C4-2B (cell line): ENCODE data around the gene TSPAN18.

ENCODE experiments used
- ZFX ChIP-seq: fragments of 450-650 bp; IDR thresholded peaks from 2 replicates; pipeline ENCODE4 v1.6.1; 2017
- TF ChIP-seq, protein P1 (sequence below): fragments of 450-650 bp; conservative IDR thresholded peaks from 2 replicates; pipeline ENCODE4 v1.5.1; 2017; ENCODE audit warnings: mild to moderate bottlenecking

DNA sequence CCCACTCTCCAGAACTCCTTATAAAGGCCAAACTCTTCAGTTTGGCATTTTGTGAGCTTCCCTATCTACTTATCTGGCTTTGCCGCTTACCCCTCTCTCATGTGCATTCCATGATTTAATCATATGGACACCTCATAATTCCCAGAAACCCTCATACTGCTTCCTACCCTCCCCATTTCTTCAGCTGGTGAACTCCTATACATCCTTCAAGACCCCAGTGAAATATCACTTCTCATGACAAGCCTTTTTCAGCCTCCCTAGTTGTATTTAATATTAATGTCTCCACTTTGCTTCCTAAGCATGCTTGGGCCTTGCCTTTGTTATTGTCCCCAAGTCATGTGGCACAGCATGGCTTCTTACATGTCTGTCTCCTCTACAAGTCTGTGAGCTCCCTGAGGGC is 13.7 kb upstream of the TSPAN18 start:
- TF ChIP-seq, protein P1, sequence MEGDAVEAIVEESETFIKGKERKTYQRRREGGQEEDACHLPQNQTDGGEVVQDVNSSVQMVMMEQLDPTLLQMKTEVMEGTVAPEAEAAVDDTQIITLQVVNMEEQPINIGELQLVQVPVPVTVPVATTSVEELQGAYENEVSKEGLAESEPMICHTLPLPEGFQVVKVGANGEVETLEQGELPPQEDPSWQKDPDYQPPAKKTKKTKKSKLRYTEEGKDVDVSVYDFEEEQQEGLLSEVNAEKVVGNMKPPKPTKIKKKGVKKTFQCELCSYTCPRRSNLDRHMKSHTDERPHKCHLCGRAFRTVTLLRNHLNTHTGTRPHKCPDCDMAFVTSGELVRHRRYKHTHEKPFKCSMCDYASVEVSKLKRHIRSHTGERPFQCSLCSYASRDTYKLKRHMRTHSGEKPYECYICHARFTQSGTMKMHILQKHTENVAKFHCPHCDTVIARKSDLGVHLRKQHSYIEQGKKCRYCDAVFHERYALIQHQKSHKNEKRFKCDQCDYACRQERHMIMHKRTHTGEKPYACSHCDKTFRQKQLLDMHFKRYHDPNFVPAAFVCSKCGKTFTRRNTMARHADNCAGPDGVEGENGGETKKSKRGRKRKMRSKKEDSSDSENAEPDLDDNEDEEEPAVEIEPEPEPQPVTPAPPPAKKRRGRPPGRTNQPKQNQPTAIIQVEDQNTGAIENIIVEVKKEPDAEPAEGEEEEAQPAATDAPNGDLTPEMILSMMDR: no peak
- TF ChIP-seq ZFX: no peak
